ENCODE measurements around the gene ENPP4.

DNA sequence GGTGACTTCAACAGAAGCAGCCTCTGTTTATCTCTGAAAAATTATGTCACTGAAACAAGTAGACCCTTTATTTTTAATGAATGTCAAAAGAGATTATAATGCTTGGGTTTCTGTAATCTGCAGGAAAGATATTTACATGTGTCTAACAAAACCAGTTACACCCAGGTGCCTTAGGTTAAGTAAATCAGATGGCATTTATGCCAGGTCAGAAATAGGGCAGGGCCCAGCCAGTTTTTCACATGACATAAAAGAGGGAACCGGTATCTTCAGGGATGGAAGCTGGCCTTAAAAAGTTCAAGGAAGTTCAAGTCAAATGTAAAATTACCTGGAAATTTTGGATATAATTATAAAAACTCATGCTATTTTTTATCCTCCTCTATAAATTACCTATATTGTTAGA lies 14.2 kb upstream of the ENPP4 start:
- TF ChIP-seq, protein P1, sequence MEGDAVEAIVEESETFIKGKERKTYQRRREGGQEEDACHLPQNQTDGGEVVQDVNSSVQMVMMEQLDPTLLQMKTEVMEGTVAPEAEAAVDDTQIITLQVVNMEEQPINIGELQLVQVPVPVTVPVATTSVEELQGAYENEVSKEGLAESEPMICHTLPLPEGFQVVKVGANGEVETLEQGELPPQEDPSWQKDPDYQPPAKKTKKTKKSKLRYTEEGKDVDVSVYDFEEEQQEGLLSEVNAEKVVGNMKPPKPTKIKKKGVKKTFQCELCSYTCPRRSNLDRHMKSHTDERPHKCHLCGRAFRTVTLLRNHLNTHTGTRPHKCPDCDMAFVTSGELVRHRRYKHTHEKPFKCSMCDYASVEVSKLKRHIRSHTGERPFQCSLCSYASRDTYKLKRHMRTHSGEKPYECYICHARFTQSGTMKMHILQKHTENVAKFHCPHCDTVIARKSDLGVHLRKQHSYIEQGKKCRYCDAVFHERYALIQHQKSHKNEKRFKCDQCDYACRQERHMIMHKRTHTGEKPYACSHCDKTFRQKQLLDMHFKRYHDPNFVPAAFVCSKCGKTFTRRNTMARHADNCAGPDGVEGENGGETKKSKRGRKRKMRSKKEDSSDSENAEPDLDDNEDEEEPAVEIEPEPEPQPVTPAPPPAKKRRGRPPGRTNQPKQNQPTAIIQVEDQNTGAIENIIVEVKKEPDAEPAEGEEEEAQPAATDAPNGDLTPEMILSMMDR (IDR thresholded peaks at IDR 0.05), result no peak
- TF ChIP-seq, protein P2, sequence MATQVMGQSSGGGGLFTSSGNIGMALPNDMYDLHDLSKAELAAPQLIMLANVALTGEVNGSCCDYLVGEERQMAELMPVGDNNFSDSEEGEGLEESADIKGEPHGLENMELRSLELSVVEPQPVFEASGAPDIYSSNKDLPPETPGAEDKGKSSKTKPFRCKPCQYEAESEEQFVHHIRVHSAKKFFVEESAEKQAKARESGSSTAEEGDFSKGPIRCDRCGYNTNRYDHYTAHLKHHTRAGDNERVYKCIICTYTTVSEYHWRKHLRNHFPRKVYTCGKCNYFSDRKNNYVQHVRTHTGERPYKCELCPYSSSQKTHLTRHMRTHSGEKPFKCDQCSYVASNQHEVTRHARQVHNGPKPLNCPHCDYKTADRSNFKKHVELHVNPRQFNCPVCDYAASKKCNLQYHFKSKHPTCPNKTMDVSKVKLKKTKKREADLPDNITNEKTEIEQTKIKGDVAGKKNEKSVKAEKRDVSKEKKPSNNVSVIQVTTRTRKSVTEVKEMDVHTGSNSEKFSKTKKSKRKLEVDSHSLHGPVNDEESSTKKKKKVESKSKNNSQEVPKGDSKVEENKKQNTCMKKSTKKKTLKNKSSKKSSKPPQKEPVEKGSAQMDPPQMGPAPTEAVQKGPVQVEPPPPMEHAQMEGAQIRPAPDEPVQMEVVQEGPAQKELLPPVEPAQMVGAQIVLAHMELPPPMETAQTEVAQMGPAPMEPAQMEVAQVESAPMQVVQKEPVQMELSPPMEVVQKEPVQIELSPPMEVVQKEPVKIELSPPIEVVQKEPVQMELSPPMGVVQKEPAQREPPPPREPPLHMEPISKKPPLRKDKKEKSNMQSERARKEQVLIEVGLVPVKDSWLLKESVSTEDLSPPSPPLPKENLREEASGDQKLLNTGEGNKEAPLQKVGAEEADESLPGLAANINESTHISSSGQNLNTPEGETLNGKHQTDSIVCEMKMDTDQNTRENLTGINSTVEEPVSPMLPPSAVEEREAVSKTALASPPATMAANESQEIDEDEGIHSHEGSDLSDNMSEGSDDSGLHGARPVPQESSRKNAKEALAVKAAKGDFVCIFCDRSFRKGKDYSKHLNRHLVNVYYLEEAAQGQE (IDR thresholded peaks at IDR 0.05; ENCODE audit: insufficient read depth in 1 of 2, low read depth in 2 of 2, low read length in 1 of 2), result no peak
- TF ChIP-seq TCF7L2 (IDR thresholded peaks at IDR 0.05; ENCODE audit: low read depth, low read length) (no peak), POLR2AphosphoS5 (IDR thresholded peaks at IDR 0.05; ENCODE audit: low read depth, low read length) (no peak), SIN3A (IDR thresholded peaks at IDR 0.05; ENCODE audit: borderline replicate concordance, insufficient read depth, low read depth, low read length) (no peak)

Data from Panc1 (cell line).